ENCODE measurements around the gene AQP2.

Gene AQP2

GRCh38 chr12:49903700-49904423 is 46.7 kb upstream of the AQP2 start, which contains the start of gene FAIM2:
FAIM2 (minus strand) TSS chr12:49903900; CDS start chr12:49903792, 108 bp downstream.
- ChIA-PET CTCF (interaction anchor here (1.4 kb wide), 1 partner anchor 42 kb away, joined by 3 read pairs; no protein-coding TSS in a partner anchor), POLR2A (no interaction called here)
- H3K36me3 ChIP-seq (ENCODE audit: control insufficient read depth in 2 of 2, insufficient read depth in 1 of 2, low read length in 2 of 2) = no peaks in the 10 kb centered on the region
- no peaks in the 10 kb centered on the region for H3K9me3 ChIP-seq (ENCODE audit: control insufficient read depth, insufficient read depth, low read depth, low read length)
- H3K4me1 ChIP-seq (ENCODE audit: control insufficient read depth, insufficient read depth, low read length) = no peaks in the 10 kb centered on the region
- H3K4me3 ChIP-seq (ENCODE audit: low read depth, low read length) = no peak within 1 kb of the TSS
- no peak within 1 kb of the TSS for H3K27ac ChIP-seq (ENCODE audit: extremely low read depth, low read depth, low read length)
- TF ChIP-seq ZNF585B (tag by site-specific recombination; IDR thresholded peaks at IDR 0.05) (no peak), ZNF335 (tag by site-specific recombination; conservative IDR thresholded peaks at IDR 0.05) (peak; percentile 83), ZBTB20 (tag by site-specific recombination; IDR thresholded peaks at IDR 0.05) (peak; percentile 79), ZNF16 (tag by site-specific recombination; IDR thresholded peaks at IDR 0.05; ENCODE audit: low read depth) (no peak), ZNF223 (tag by site-specific recombination; IDR thresholded peaks at IDR 0.05) (peak; percentile 46; the same call in 1 of the 2 replicates), HOXD13 (CRISPR knock-in tag; IDR thresholded peaks at IDR 0.05; ENCODE audit: borderline replicate concordance) (no peak), GLIS1 (tag by site-specific recombination; IDR thresholded peaks at IDR 0.05) (peak; percentile 24; the same call in 1 of the 2 replicates), FEZF1 (tag by site-specific recombination; IDR thresholded peaks at IDR 0.05) (0 out of 2 replicates have a peak, but pooled peaks have one; percentile 10), KLF8 (tag by site-specific recombination; IDR thresholded peaks at IDR 0.05) (no peak), ZNF157 (tag by site-specific recombination; IDR thresholded peaks at IDR 0.05) (no peak), RBAK (tag by site-specific recombination; IDR thresholded peaks at IDR 0.05) (no peak), ZFHX2 (tag by site-specific recombination; conservative IDR thresholded peaks at IDR 0.05) (peak; percentile 50), SP7 (tag by site-specific recombination; IDR thresholded peaks at IDR 0.05) (no peak), ZNF654 (tag by site-specific recombination; IDR thresholded peaks at IDR 0.05; ENCODE audit: low read depth) (no peak), ZSCAN4 (tag by site-specific recombination; IDR thresholded peaks at IDR 0.05) (no peak), ZNF394 (tag by site-specific recombination; IDR thresholded peaks at IDR 0.05; ENCODE audit: borderline replicate concordance) (no peak), ZNF621 (tag by site-specific recombination; IDR thresholded peaks at IDR 0.05) (no peak), ZNF398 (tag by site-specific recombination; IDR thresholded peaks at IDR 0.05) (peak; percentile 48), ZNF549 (tag by site-specific recombination; IDR thresholded peaks at IDR 0.05) (no peak), PRDM10 (tag by site-specific recombination; IDR thresholded peaks at IDR 0.05) (peak; percentile 79), ZBTB6 (tag by site-specific recombination; IDR thresholded peaks at IDR 0.05) (0 out of 2 replicates have a peak, but pooled peaks have one; percentile 40), ZNF175 (tag by site-specific recombination; IDR thresholded peaks at IDR 0.05) (no peak), ZNF248 (tag by site-specific recombination; IDR thresholded peaks at IDR 0.05) (no peak), HIC1 (tag by site-specific recombination; IDR thresholded peaks at IDR 0.05) (no peak), ZBTB7A (tag by site-specific recombination; IDR thresholded peaks at IDR 0.05; ENCODE audit: low read depth) (no peak), ZNF311 (tag by site-specific recombination; IDR thresholded peaks at IDR 0.05; ENCODE audit: borderline replicate concordance) (no peak), ZEB2 (tag by site-specific recombination; IDR thresholded peaks at IDR 0.05) (no peak), ZNF426 (tag by site-specific recombination; IDR thresholded peaks at IDR 0.05) (no peak), OSR2 (tag by site-specific recombination; IDR thresholded peaks at IDR 0.05) (no peak)
